ENCODE measurements around the gene GALNT14. TPM values are rescaled to one million over a fixed set of nuclear protein-coding genes. Genes with fewer than 3 reads are reported as not detected.

Gene GALNT14
- total and polyA plus RNA-seq, 9 of the 15 experiments (the other 6 are each of a cell fraction or from before 2014, with no cell fraction given): 0.11 TPM; not detected in 8

- intact Hi-C loops (cut with micrococcal nuclease) (loop anchor here (10.0 kb wide), 1 partner anchor 467 kb away; no protein-coding TSS in a partner anchor), in situ Hi-C loops (cut with MboI) (no loop called here)
- Histone ChIP-seq H3K9me1 (ENCODE audit: control insufficient read depth, insufficient read depth, low read length) (no peaks in the 10 kb centered on the region), H3K4me3 (no peak overlapping the region), H3K79me2 (ENCODE audit: control insufficient read depth, insufficient read depth, low read length) (no peaks in the 10 kb centered on the region), H3K4me2 (ENCODE audit: insufficient read depth, low read length) (no peak overlapping the region), H3K27me3 (ENCODE audit: control insufficient read depth in 2 of 2, insufficient read depth in 2 of 2, low read length in 2 of 2) (peaks cover 0 to 5% of the 10 kb centered on the region in 2 experiments; a peak in 2 of 5 replicates), H2AFZ (ENCODE audit: low read depth, low read length) (no peak overlapping the region), H3K9me3 (replicated peaks; ENCODE audit: control insufficient read depth, insufficient read depth, low read depth, low read length) (no peaks in the 10 kb centered on the region), H3K9ac (ENCODE audit: insufficient read depth in 1 of 2, low read depth in 2 of 2, low read length in 2 of 2) (no peak overlapping the region), H3K27ac (ENCODE audit: extremely low read depth, low read depth, low read length) (no peak overlapping the region), H3K36me3 (ENCODE audit: control insufficient read depth, insufficient read depth, low read length) (no peaks in the 10 kb centered on the region), H4K20me1 (replicated peaks; ENCODE audit: control insufficient read depth, insufficient read depth, low read length) (no peaks in the 10 kb centered on the region), H3K4me1 (replicated peaks in 1 of 2; ENCODE audit: control insufficient read depth in 2 of 2, insufficient read depth in 2 of 2, low read length in 2 of 2) (no peaks in the 10 kb centered on the region)
- no peak for ATAC-seq
- FAIRE-seq: no peak
- WGBS (ENCODE audit: insufficient coverage, low coverage, missing lambda C conversion rate): 3% methylated on average over 4 of the region's 4 CpGs
- TF ChIP-seq KDM1A (IDR thresholded peaks at IDR 0.05) (no peak), RHOXF2B (CRISPR knock-in tag; conservative IDR thresholded peaks at IDR 0.05) (no peak), CGGBP1 (CRISPR knock-in tag; IDR thresholded peaks at IDR 0.05) (no peak)
- DNase-seq (ENCODE audit: extremely low read depth in 1 of 4, low spot score in 3 of 4): no peak
- ChIA-PET CTCF (ENCODE audit: low intra/inter-chr PET ratio) (no interaction called here), POLR2A (interaction anchor here (0.6 kb wide), 1 partner anchor 142 kb away, joined by 3 read pairs; no protein-coding TSS in a partner anchor)
- BruUV-seq (replicated peaks): no TSS peak
Observed at GRCh38 chr2:30867385-30867784, 270.9 kb downstream of the GALNT14 start.

- no peaks in the 10 kb centered on the region for H3K9me1 ChIP-seq (ENCODE audit: control insufficient read depth, insufficient read depth, low read length)
- no peaks in the 10 kb centered on the region for H4K20me1 ChIP-seq (replicated peaks; ENCODE audit: control insufficient read depth, insufficient read depth, low read length)
- CTCF ChIA-PET (ENCODE audit: low intra/inter-chr PET ratio): no interaction called here
- H3K4me2 ChIP-seq (ENCODE audit: insufficient read depth, low read length): no peak overlapping the region
- TF ChIP-seq PHB2 (IDR thresholded peaks at IDR 0.05; ENCODE audit: low read depth): no peak
- peak; percentile 57; the same call in 1 of the 2 replicates for TF ChIP-seq USF2 (CRISPR knock-in tag; IDR thresholded peaks at IDR 0.05)
- TF ChIP-seq BCL6 (CRISPR knock-in tag; IDR thresholded peaks at IDR 0.05): no peak
- TF ChIP-seq FOS (IDR thresholded peaks at IDR 0.05; ENCODE audit: extremely low read depth, insufficient read length): no peak
- no peak for TF ChIP-seq MEF2D (tag; conservative IDR thresholded peaks at IDR 0.05; ENCODE audit: low read depth)
- no peak for TF ChIP-seq CREM (IDR thresholded peaks at IDR 0.05; ENCODE audit: low read depth)
- no peak for TF ChIP-seq ZNF124 (CRISPR knock-in tag; IDR thresholded peaks at IDR 0.05)
- no peak for TF ChIP-seq ZZZ3 (IDR thresholded peaks at IDR 0.05)
- peak; percentile 61 for TF ChIP-seq TFE3 (CRISPR knock-in tag; IDR thresholded peaks at IDR 0.05)
- POLR2A ChIA-PET: interaction anchor here (0.6 kb wide), 1 partner anchor 141 kb away, joined by 3 read pairs; no protein-coding TSS in a partner anchor
- H2AFZ ChIP-seq (ENCODE audit: low read depth, low read length): no peak overlapping the region
- no peak overlapping the region for H3K27ac ChIP-seq (ENCODE audit: extremely low read depth, low read depth, low read length)
- H3K9me3 ChIP-seq (replicated peaks; ENCODE audit: control insufficient read depth, insufficient read depth, low read depth, low read length): no peaks in the 10 kb centered on the region
- no peak for ATAC-seq
- H3K36me3 ChIP-seq (ENCODE audit: control insufficient read depth, insufficient read depth, low read length): no peaks in the 10 kb centered on the region
- FAIRE-seq: no peak
- BruUV-seq (replicated peaks): no TSS peak
- no peaks in the 10 kb centered on the region for H3K4me1 ChIP-seq (replicated peaks in 1 of 2; ENCODE audit: control insufficient read depth in 2 of 2, insufficient read depth in 2 of 2, low read length in 2 of 2)
- WGBS (ENCODE audit: insufficient coverage, low coverage, missing lambda C conversion rate): 0% methylated on average over 5 of the region's 5 CpGs
- no peak overlapping the region for H3K9ac ChIP-seq (ENCODE audit: insufficient read depth in 1 of 2, low read depth in 2 of 2, low read length in 2 of 2)
- in situ Hi-C loops (cut with MboI): no loop called here
- no peak for DNase-seq (ENCODE audit: extremely low read depth in 1 of 4, low spot score in 3 of 4)
- H3K27me3 ChIP-seq (ENCODE audit: control insufficient read depth in 2 of 2, insufficient read depth in 2 of 2, low read length in 2 of 2): peaks cover 0 to 5% of the 10 kb centered on the region in 2 experiments; a peak in 3 of 5 replicates
- no peaks in the 10 kb centered on the region for H3K79me2 ChIP-seq (ENCODE audit: control insufficient read depth, insufficient read depth, low read length)
- no peak overlapping the region for H3K4me3 ChIP-seq
- intact Hi-C loops (cut with micrococcal nuclease): loop anchor here (10.0 kb wide), 1 partner anchor 468 kb away; no protein-coding TSS in a partner anchor
Observed at GRCh38 chr2:30866974-30867373, 271.3 kb downstream of the GALNT14 start.
